GM12892 (cell line): ENCODE results near the gene DND1.
A peak's percentile ranks its signal among the peaks of the same experiment; 100 is the strongest.
"Not testable (repeated sequence)": the region's sequence is repeated elsewhere in the genome, so short reads cannot be mapped to it uniquely, and the experiment has no call there.

Source experiments
- DNase-seq: peaks from one replicate; pipeline ENCODE4 v3.0.0; 2011; ENCODE audit not compliant: insufficient read length
- FAIRE-seq: peaks from 2 replicates; lab custom pipeline; 2011; peaks lifted over from hg19 to GRCh38; lab: Jason Lieb, UNC
- POLR2A ChIP-seq: IDR thresholded peaks from 2 replicates; pipeline ENCODE4 v1.6.1; 2011; ENCODE audit warnings: low read depth, low read length, control low read depth
- POLR2AphosphoS5 ChIP-seq: IDR thresholded peaks from 2 replicates; pipeline ENCODE4 v1.6.1; 2011; ENCODE audit warnings: low read depth, low read length, control low read depth
- TAF1 ChIP-seq: IDR thresholded peaks from 2 replicates; pipeline ENCODE4 v1.6.1; 2011; ENCODE audit warnings: low read depth, mild to moderate bottlenecking, control low read depth, low read length, borderline replicate concordance

Gene DND1

DNA sequence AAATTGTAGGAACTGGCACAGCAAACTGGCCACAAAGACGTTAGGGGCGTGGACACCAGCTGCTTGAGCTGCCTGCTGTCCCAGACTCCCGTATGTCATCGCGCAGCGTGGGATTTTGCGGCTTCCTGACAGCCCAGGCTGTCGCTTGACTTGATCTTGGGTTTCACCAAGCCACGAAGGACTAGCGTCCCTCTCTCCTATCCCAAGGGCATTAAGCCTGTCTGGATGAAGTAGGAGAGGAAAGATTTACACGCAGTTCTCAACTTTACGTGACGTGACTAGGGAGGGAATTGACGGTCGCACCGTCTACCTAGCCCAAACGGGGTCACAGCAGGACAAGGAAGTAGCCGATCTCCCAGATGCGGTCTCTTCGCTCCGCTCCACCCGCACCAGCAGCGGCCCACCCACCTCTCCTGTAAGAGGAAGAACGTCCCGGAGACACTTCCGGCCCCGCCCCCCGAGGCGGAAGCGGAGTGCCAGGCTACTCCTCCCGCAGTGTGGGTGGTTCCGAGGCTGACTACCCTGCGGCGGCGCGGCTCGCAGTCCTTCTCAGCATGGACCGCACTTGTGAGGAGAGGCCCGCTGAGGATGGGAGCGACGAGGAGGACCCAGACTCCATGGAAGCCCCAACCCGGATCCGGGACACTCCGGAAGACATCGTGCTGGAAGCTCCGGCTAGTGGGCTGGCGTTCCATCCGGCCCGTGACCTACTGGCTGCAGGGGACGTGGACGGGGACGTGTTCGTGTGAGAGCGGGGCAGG, 8.8 kb downstream of the DND1 start, which contains the start of gene WDR55:
Gene WDR55 (plus strand): TSS at position 546 of the 761 bp plus-strand sequence. CDS start 9 bp downstream, at position 555.
- peak; percentile 75 for TF ChIP-seq TAF1
- peak; percentile 92 for TF ChIP-seq POLR2AphosphoS5
- TF ChIP-seq POLR2A: peak; percentile 92
- FAIRE-seq (peak; percentile 94), DNase-seq (peak; percentile 89)

DNA sequence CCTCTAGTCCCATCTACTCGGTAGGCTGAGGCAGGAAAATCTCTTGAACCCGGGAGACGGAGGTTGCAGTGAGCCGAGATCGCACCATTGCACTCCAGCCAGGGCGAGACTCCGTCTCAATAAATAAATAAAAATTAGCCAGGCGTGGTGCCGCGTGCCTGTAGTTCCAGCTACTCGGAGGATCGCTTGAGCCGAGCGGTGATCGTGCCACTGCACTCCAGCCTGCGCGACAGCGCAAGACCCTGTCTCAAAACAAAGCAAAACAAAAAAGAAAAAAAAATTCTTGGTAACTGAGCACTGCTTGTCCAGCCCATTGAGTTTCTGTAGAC, 9.4 kb downstream of the DND1 start:
- DNase-seq: no peak
- TF ChIP-seq POLR2AphosphoS5 (no peak), TAF1 (no peak)
- no peak for FAIRE-seq

DNA sequence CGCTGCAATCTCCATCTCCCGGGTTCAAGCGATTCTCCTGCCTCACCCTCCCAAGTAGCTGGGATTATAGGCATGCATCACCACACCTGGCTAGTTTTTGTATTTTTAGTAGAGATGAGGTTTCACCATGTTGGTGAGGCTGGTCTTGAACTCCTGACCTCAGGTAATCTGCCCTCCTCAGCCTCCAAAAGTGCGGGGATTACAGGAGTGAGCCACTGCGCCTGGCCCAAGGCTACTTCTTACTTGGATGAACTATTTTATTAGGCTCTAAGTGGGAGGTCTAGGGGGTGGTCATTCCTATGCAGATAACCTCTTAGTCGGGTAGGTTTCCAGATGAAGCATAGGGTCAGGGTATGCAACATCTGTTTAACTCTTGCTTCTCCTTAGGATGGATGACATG, 13.0 kb downstream of the DND1 start:
- not testable (repeated sequence) for FAIRE-seq

DNA sequence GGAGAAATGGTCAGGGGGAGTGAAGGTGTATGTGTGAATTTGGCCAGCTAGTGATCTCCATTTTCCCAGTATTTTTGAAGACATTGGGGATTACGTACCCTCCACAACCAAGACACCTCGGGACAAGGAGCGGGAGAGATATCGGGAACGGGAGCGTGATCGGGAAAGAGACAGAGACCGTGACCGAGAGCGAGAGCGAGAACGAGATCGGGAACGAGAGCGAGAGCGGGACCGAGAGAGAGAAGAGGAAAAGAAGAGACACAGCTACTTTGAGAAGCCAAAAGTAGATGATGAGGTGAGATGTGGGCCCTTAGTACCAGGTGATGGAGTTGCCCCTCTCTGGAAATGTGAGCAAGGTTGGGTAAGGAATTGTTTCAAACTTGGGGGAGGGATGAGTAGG, 14.5 kb downstream of the DND1 start:
- TF ChIP-seq POLR2AphosphoS5 (no peak), POLR2A (no peak), TAF1 (no peak)
- FAIRE-seq: no peak
- no peak for DNase-seq

More for the DNA sequence above, 13.0 kb downstream of the DND1 start:
- not testable (repeated sequence) for DNase-seq

DNA sequence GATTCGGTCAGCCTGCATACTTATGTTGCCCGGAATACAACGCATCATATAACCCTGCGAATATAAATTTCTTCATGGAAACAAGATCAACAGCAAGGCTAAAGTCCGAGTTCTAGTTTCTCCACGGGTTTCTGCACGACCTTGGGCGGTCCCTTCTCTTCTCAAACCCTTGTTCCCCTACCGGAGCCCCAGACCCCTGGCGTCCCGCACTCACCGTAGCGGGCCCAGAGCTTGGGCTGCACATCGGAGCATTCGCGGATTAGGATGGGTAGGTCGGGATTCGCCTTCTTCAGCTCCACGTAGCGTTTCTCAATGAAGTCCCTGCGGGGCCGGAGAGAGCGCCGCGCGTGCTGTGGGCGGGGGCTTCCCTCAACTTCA, 26.3 kb downstream of the DND1 start:
- TF ChIP-seq POLR2A (no peak), POLR2AphosphoS5 (no peak), TAF1 (no peak)
- FAIRE-seq (no peak), DNase-seq (no peak)

DNA sequence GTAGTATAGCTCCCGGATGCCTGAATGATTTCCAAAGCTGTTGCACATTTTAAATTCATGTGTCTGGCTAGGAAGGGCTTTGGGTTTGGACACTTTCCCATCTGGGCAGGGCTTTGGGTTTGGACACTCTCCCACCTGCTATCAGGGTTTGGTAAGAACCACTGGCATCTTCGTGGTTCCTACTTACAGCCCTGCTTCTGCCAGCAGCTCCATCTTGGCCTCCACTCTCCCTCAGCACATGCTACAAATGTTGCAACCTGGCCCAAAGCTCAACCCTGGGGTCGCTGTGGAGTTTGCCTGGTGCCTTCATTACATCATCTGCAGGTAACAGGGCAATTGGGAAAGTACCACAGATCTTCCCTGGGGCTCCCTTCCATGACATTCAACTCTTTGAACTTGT, 30.7 kb downstream of the DND1 start:
- DNase-seq (no peak), FAIRE-seq (no peak)
- TF ChIP-seq POLR2AphosphoS5 (no peak), POLR2A (no peak)

DNA sequence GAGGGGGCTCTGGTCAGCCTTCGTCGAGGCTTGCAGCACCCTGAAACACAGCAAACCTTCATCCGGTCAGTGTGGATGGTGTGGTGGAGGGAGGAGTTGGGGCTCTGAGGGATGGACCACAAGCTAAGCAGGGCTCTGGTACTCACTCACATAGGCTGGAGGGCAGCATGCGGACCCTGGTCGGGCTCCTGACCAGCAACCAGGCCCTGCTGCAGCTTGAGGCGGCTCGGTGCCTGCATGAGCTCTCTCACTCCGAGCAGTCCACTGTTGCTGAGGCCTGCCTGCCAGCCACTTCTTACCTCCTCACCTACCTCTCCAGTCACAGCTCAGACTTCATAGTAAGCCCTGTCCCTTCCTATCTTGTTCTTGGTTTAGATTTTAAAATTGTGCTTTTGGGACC, 31.7 kb downstream of the DND1 start:
- FAIRE-seq: no peak
- DNase-seq: no peak
- no peak for TF ChIP-seq POLR2AphosphoS5
- TF ChIP-seq POLR2A: no peak
- no peak for TF ChIP-seq TAF1

DNA sequence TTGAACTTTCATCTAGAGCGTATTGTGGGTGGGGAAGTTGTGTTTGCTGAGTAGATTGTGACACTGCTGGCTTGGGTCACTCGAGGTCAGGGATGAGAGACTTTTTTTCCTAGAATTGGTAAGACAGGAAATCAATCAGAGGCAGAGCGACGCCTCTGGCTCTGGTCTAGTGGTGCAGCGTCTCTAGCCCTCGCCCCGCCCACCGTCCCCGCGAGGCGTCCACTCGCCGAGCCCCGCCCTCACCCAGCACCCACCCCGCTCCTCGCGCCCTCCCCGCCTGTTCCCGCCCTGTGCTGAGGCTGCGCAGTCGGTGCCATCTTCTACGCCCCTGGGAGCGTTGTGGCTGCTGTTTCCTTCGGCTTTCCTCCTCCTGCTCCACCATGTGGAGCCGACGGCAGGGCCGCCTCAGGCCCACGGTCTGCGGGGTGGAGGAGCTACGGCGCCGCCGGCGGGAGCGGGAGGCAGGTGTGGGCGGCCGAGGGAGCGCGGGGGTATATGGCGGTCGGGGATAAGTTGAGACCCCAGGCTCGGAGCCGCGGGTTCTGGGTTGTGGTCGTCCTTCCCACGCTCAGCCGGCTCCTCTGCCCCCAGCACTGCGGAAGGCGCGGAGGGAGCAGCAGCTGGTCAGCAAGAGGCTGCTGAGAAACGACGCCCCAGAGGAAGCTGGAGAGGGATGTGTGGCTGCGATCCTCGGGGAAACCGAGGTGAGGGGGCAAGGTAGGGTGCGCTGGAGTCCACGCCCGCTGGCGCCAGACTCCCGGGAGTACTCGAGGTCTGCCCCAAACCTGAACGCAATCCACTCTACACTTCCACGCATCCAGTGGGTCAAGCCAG, 34.0 kb downstream of the DND1 start, which contains the start of gene TMCO6:
Gene TMCO6 (plus strand): TSS at position 304 of the 834 bp plus-strand sequence. CDS start 77 bp downstream, at position 381.
- peak; percentile 98 for FAIRE-seq
- DNase-seq: peak; percentile 97
- peak; percentile 74; the same call in 1 of the 2 replicates for TF ChIP-seq POLR2A
- TF ChIP-seq POLR2AphosphoS5: peak; percentile 77
- TF ChIP-seq TAF1: no peak

DNA sequence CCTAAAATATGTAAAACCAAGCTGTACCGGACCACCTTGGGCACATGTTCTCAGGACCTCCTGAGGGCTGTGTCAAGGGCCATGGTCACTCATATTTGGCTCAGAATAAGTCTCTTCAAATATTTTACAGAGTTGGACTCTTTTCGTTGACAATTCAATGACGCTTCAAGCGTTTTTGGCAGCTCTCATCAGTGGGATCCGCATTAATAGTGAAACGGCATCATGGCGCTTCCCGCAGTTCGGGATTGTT, 34.6 kb downstream of the DND1 start:
- DNase-seq, FAIRE-seq: not testable (repeated sequence)

DNA sequence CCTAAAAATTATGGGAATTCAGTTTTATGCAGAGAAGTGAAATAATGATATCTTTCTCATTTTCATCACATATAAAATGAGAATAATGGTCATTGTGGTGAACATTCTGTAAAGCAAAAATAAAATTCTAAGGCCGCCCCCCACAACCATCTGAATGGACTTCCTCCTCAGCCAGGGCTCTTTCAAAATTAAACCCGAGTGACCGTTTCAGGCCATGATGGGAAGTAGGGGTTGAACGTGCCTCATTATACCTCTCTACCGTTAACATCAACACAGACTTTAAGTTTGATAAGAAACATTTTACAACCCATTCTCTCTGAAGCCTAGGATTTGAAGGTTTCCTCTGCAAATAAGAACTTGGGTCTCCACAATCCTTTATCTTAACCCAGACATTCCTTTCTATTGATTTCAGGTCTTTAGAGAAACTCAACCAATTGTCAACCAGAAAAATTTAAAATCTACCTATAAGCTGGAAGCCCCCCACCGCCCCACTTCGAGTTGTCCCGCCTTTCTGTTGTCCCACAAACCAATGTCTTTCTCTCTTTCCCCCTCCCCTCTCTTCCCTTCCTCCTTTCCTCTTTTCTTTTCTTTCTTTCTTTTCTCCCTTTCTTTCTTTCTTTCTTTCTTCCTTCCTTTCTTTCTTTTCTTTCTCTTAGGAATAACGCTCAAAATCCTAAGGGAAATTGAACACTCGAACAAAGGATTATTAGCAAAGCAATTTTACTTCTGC, 35.8 kb downstream of the DND1 start:
- DNase-seq: no peak
- FAIRE-seq: no peak
- TF ChIP-seq POLR2AphosphoS5: no peak
- TF ChIP-seq POLR2A: no peak
- TF ChIP-seq TAF1: no peak

DNA sequence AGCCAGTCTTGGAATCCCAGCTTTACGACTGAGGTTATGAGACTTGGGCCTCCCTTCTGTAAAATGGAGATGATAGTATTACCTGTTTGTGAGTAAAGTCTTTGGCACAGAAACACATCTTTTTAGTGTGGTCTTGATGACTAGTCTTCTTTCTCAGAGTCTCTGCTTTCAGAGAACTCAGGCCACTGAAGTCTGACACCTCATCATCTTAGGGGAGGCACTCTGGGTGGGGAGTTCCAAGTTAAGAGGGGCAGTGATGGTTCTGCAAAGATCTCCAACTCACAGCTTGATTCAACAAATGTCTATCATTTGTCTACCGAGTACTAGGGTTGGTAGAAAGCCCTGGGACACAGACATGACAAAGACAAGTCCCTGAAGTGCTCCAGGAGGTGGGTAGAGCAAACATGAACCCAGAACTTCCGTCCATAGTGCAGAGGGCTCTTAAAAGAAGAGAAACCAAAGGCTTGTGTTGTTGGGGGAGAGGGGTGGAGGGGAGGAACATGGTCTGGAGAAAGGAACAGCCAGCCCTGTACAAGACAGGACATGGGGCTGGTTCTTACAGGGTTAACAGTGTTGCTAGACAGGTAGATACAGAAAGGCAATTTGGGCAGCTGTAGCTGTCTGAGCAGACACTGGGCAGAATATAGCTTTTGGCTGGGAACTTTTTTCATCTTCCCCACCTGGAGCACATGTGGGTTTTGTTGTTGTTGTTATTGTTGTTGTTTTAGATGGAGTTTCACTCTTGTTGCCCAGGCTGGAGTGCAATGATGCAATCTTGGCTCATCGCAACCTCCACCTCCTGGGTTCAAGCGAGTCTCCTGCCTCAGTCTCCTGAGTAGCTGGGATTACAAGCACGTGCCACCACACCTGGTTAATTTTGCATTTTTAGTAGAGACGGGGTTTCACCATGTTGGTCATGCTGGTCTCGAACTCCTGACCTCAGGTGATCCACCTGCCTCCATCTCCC, 37.8 kb downstream of the DND1 start:
- DNase-seq: no peak
- FAIRE-seq: no peak

DNA sequence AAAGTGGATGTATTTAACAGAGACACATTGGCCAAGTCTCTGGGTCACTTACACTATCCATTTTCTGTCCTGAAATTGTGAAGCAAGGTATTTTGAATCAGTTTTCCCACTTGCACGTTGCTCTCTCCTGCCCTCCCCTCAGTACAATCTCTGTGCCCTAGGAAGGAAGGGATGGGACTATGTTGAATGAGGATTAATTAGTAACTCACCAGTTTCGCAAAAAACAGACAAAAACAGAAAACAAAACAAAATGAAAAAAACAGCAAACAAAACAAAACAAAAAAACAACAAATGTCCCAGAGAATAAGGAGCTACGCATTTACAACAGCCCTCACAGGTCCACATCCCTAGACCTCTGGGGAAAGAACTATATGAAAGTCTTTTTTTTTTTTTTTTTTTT, 39.3 kb downstream of the DND1 start:
- TF ChIP-seq POLR2A (no peak), POLR2AphosphoS5 (no peak), TAF1 (no peak)
- DNase-seq: no peak
- FAIRE-seq: no peak

More for the DNA sequence above, 37.8 kb downstream of the DND1 start:
- TF ChIP-seq TAF1: no peak
- TF ChIP-seq POLR2AphosphoS5: no peak
- TF ChIP-seq POLR2A: no peak
